Measurements from ENCODE around the gene NUP153.

NUP153 gene

GRCh38 chr6:17700421-17701416, 6.0 kb downstream of the NUP153 start:
- Histone ChIP-seq H3K27ac (replicated peaks) (peak overlapping the region; percentile 20), H3K4me3 (replicated peaks; ENCODE audit: insufficient read depth, low read length) (no peak overlapping the region), H3K27me3 (ENCODE audit: insufficient read depth, poor library complexity, severe bottlenecking) (no peaks in the 10 kb centered on the region)
- TF ChIP-seq REST (IDR thresholded peaks at IDR 0.05; ENCODE audit: insufficient replicate concordance, low read depth) (no peak), CTCF (IDR thresholded peaks at IDR 0.05; ENCODE audit: insufficient read depth, low read length) (no peak), SPI1 (IDR thresholded peaks at IDR 0.05; ENCODE audit: borderline replicate concordance, low read depth) (no peak; the same call in 1 of the 2 replicates), POLR2AphosphoS5 (IDR thresholded peaks at IDR 0.05; ENCODE audit: low read depth) (no peak), GABPA (IDR thresholded peaks at IDR 0.05; ENCODE audit: low read depth) (no peak)
- DNase-seq (ENCODE audit: low read depth in 1 of 2, low spot score in 1 of 2), result peak in 1 of 2 experiments; percentile 44

- TF ChIP-seq GABPA (IDR thresholded peaks at IDR 0.05; ENCODE audit: low read depth) (no peak), POLR2AphosphoS5 (IDR thresholded peaks at IDR 0.05; ENCODE audit: low read depth) (no peak), SPI1 (IDR thresholded peaks at IDR 0.05; ENCODE audit: borderline replicate concordance, low read depth) (no peak), REST (IDR thresholded peaks at IDR 0.05; ENCODE audit: insufficient replicate concordance, low read depth) (no peak), CTCF (IDR thresholded peaks at IDR 0.05; ENCODE audit: insufficient read depth, low read length) (no peak)
Measured at GRCh38 chr6:17691925-17692538, 14.7 kb downstream of the NUP153 start.

GRCh38 chr6:17688481-17688880, 18.2 kb downstream of the NUP153 start:
- no peak for DNase-seq (ENCODE audit: low read depth in 1 of 2, low spot score in 1 of 2)
- H3K27me3 ChIP-seq (ENCODE audit: insufficient read depth, poor library complexity, severe bottlenecking), result no peaks in the 10 kb centered on the region
- H3K27ac ChIP-seq (replicated peaks), result no peak overlapping the region

More at GRCh38 chr6:17691925-17692538, 14.7 kb downstream of the NUP153 start:
- no peak overlapping the region for H3K4me3 ChIP-seq (replicated peaks; ENCODE audit: insufficient read depth, low read length)
- H3K27ac ChIP-seq (replicated peaks), result no peak overlapping the region
- H3K27me3 ChIP-seq (ENCODE audit: insufficient read depth, poor library complexity, severe bottlenecking), result no peaks in the 10 kb centered on the region
- DNase-seq (ENCODE audit: low read depth in 1 of 2, low spot score in 1 of 2), result no peak

More at GRCh38 chr6:17688481-17688880, 18.2 kb downstream of the NUP153 start:
- no peak overlapping the region for H3K4me3 ChIP-seq (replicated peaks; ENCODE audit: insufficient read depth, low read length)
- no peak for TF ChIP-seq CTCF (IDR thresholded peaks at IDR 0.05; ENCODE audit: insufficient read depth, low read length)
- no peak for TF ChIP-seq REST (IDR thresholded peaks at IDR 0.05; ENCODE audit: insufficient replicate concordance, low read depth)
- no peak for TF ChIP-seq GABPA (IDR thresholded peaks at IDR 0.05; ENCODE audit: low read depth)
- TF ChIP-seq SPI1 (IDR thresholded peaks at IDR 0.05; ENCODE audit: borderline replicate concordance, low read depth), result no peak
- no peak for TF ChIP-seq POLR2AphosphoS5 (IDR thresholded peaks at IDR 0.05; ENCODE audit: low read depth)
